HK-2 (cell line): Measurements from ENCODE around the gene PNKP.

Experiments
- DNase-seq: peaks from one replicate; pipeline ENCODE4 v3.0.0-alpha.2; 2018; ENCODE audit not compliant: unreplicated experiment

Gene PNKP

GRCh38 chr19:49860336-49861102, 6.9 kb downstream of the PNKP start:
- no peak for DNase-seq

DNA sequence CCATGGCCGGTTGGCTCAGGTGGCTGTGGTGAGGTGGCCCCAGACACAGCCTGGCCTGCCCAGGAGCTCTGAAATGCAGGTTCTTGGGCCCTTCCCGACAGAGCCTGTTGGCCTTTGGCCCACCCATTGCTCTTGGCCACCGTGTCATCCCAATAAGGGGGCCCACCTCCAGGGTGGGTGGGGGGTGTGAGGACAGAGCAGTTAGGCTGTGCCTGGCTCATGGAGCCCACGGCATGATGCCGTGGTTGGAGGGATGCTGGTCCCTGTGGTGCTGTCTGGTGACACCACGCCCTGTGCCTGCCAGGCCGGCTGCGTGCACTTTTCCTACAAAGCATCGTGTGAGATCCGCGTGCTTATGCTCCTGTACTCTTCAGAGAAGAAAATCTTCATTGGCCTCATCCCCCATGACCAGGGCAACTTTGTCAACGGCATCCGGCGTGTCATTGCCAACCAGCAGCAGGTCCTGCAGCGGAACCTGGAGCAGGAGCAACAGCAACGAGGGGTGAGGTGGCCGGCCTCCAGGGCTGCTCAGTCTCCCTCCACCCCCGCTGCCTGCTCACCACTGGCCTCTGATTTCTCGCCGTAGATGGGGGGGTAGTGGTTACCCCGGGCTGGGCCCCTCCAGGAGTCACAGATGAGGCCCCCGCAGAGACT, 7.6 kb downstream of the PNKP start:
- DNase-seq: no peak

DNA sequence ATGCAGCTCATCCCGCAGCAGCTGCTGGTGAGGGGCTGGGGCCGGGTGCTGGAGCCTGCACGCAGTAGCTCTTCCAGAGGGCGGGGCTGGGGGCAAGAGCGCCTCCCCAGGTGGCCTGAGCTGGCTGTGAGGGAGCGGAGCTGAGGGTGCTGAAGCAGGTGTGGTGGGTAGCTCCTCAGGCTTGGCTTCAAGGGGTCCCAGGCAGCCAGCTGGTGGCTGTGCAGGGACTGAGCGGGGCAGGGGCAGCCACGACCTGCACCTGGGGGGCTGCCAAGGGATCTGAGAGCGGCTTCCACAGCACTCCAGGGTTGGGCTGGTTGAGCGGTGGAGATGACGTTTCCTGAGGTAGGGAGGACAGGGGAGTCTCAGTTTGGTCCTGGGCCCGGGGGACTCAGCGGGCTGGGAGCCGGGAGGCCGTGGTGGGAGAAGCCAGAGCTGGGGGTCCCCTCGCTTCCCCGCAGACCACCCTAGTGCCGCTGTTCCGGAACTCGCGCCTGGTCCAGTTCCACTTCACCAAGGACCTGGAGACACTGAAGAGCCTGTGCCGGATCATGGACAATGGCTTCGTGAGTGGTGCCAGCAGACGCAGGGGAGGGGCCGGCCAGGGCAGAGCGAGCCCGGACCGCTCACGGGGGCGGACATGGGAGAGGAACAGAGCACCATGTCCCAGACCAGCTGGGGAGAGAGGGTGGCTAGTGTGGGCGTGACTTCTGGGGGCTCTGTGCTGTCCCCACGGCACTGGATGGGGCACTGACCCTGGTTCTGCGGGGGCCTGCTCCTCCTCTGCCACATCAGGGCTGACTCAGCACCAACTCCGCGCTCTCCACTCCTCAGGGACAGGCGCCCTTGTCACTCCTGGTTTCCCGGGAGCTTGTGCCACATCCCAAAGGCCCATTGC, 9.0 kb downstream of the PNKP start:
- peak; percentile 48 for DNase-seq

GRCh38 chr19:49857838-49858087, 9.6 kb downstream of the PNKP start:
- DNase-seq: no peak

GRCh38 chr19:49857061-49857837, 10.1 kb downstream of the PNKP start:
- peak; percentile 30 for DNase-seq

GRCh38 chr19:49856574-49857021, 10.8 kb downstream of the PNKP start:
- no peak for DNase-seq

GRCh38 chr19:49855676-49856573, 11.5 kb downstream of the PNKP start:
- DNase-seq: peak; percentile 34

- DNase-seq: peak; percentile 26
Measured at GRCh38 chr19:49855277-49855675, 12.1 kb downstream of the PNKP start.

DNA sequence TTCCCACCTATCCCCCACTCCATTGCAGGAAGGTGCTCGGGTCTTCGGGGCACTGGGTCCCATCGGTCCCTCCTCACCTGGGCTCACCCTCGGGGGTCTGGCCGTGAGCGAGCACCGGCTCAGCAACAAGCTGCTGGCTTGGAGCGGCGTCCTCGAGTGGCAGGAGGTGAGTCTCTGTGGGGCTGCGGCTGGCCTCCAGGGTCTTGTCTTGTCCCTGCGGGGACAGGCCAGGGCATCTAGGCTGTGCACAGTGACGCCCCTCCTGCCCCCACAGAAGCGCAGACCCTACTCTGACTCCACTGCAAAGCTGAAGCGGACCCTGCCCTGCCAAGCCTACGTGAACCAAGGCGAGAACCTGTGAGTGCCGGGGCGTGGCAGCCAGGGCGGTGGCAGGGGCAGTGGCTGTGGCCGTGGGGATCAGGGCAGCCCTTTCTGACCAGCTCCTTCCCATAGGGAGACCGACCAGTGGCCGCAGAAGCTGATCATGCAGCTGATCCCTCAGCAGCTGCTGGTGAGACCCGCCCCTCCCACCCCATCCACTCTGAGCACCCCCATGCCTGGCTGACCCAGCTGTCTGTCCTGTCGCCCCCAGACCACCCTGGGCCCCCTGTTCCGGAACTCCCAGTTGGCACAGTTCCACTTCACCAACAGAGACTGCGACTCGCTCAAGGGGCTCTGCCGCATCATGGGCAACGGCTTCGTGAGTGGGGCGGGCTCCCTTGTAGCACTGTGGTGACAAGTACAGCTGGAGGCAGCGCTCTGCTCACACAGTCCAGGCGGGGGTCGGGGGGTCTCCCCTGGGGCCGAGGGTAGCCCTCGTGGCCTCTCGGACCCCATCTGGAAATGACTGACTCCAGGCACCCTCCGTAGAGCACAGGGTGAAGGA, 12.8 kb downstream of the PNKP start:
- no peak for DNase-seq

GRCh38 chr19:49853852-49854377, 13.5 kb downstream of the PNKP start:
- no peak for DNase-seq

- no peak for DNase-seq
Measured at GRCh38 chr19:49852631-49853126, 14.7 kb downstream of the PNKP start.

DNA sequence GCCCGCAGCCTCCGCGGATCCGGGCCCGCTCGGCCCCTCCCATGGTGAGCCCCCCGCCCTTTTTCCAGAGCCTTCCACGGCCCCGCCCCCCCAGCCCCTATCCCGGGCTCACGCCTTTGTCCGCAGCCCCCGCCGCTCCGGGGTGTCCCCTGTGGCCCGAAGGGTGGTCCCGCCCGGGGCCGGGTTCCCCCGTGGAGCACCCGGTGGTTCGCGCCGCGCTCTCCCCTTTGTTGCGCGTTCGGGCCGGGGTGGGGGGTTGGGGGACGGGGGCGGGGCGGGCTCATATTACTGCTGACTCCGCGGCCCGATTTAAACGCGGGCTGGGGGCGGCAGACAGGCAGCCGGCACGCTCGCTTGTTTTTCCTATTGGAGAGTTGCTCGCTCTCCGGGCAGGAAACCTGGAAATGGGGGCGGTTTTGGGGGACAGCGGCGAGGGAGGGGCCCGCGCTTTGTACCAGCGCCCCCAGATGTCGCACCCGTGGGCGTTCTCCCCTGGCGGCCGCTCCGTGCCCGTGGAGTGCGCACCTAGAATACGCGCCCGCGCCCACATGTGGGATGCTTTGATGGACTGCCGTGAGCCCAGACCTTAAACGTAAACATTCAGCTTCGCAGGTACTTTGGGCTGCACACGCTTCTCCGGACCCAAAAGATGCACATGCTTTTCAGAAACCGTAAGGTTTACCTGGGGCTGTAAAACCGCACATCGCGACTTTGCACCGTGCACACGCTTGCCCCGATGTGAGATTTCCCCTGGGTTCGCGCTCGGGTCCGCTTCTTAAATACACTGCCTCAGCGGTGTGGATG, 15.7 kb downstream of the PNKP start:
- DNase-seq: peak; percentile 42

DNA sequence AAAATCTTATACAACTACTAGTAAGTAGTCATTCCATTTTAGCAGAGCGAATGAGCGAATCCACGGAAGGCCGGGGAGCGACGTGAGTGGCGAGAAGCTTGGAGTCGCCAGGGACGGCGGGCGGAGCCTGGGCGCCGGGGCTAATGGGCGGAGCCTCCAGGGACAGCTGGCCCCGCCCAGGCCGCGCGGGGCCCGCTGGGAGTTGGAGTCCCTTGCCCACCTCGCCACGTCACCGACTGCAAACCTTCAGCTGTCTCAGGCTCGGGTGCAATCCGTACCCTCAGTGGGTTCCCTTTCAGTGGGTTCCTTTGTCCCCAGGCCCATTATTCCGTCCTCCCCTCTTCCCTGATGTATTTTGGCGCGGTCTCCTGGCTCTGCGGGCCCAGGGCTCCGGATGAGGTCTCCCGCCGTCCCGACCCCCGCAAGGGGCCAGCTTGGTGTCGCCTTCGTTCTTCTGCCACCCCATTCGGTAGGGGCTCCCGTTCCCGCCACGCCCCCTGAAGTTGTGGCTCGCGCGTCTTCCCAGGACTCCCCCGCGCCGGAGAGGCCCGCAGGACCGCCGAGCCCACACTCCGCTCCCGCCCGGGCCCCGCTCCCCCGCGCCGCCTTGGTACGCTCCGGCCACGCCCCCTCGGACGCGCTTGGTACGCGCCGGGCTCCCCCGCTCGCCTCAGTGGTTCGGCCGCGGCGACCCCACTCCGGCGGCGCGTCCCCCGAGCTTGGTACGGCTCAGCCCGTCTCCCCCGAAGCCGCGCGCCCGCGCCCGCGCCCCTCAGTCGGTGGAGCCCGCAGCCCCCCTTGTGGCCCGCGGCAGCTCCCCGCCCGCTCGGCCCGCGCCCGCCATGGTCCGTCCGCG, 16.7 kb downstream of the PNKP start, which contains the start of gene PTOV1:
TSS of gene PTOV1 (plus strand) at position 673 of the 856 bp plus-strand sequence.
- peak; percentile 89 for DNase-seq

DNA sequence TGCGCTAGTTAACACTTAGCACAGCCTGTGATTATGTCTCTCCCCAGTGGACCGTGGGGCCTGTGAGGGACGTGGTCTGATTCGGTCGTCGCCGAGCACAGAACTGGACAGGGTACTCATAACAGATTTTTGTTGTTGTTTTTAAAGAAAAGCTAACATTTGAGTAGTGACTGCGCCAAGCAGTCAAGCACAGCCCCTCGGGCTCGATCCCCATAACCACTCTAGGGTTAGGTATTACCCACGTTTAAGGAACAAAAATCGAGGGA, 17.2 kb downstream of the PNKP start:
- no peak for DNase-seq

- DNase-seq: no peak
Measured at GRCh38 chr19:49849433-49850220, 17.7 kb downstream of the PNKP start.

DNA sequence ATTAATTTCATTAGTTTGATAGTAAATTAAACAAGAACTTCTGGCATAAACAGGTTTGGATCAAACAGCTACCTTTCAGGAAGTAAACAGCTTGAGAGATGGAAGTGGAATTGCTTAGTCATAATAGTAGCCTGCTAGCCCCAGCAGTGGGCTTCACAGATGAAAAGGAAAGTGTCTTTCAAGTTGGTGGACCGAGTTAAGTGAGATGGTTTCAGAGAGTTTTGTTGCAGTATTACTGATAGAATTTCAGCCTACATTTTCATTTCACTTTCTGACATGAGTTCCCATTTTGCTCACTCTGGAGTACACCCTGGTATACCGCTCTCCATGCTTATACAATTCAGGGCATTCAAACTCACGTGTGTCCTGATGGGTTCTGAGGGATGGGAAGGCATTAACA, 18.4 kb downstream of the PNKP start:
- DNase-seq: no peak
